Panc1 (cell line): ENCODE data around the gene OR1E1. TPM values are rescaled to one million over a fixed set of nuclear protein-coding genes. Genes with fewer than 3 reads are reported as not detected.

Experiments used
- ATAC-seq: fragments of 200-7000 bp; cut with Tn5 transposase; 2 replicates; pipeline ENCODE4 v1.9.1; 2020; ENCODE audit warnings: mild to moderate bottlenecking, moderate library complexity
- BruUV-seq: library from RNA; stranded (reverse); fragments of 400-500 nt; replicated peaks from 2 replicates; lab custom pipeline; 2021; lab: Mats Ljungman, UMichigan
- CTCF ChIA-PET: fragments of 300-600 bp; sonication (Branson Sonifier 250); formaldehyde crosslinking; loops from one replicate; lab custom pipeline; 2022; ENCODE audit warnings: antibody characterized with exemption; lab: Charles Lee
- POLR2A ChIA-PET: fragments of 300-600 bp; sonication (Branson Sonifier 250); formaldehyde crosslinking; loops from one replicate; lab custom pipeline; 2022; ENCODE audit warnings: antibody characterized with exemption; lab: Charles Lee
- DNase-seq: peaks from one replicate; pipeline ENCODE4 v3.0.0-alpha.2; 2010; ENCODE audit warnings: low read depth, low spot score
- H3K27ac ChIP-seq: 2 replicates; pipeline ENCODE4 v1.5.1; 2011; ENCODE audit warnings: mild to moderate bottlenecking, low read length, inconsistent platforms
- H3K27me3 ChIP-seq: fragments of 200-500 bp; sonication (Bioruptor generic); 2 replicates; pipeline ENCODE4 v1.6.0; 2014; ENCODE audit warnings: low read length, inconsistent platforms; ENCODE audit not compliant: control insufficient read depth, insufficient read depth
- H3K36me3 ChIP-seq: fragments of 200-500 bp; sonication (Bioruptor generic); 2 replicates; pipeline ENCODE4 v1.5.1; 2014; ENCODE audit warnings: inconsistent platforms, mild to moderate bottlenecking, low read length, moderate library complexity; ENCODE audit not compliant: control insufficient read depth, insufficient read depth
- H3K4me1 ChIP-seq: 2 replicates; pipeline ENCODE4 v1.5.1; 2011; ENCODE audit warnings: inconsistent platforms, mild to moderate bottlenecking, low read length, moderate library complexity; ENCODE audit not compliant: control insufficient read depth, insufficient read depth
- H3K4me3 ChIP-seq, 2 experiments: 2 replicates each; pipeline ENCODE4 v1.5.1; 2011 to 2012; ENCODE audit warnings: low read depth in 2 of 2, low read length in 2 of 2, mild to moderate bottlenecking in 2 of 2, inconsistent platforms in 1 of 2, moderate library complexity in 1 of 2
- H3K9me3 ChIP-seq: fragments of 200-500 bp; sonication (Bioruptor generic); 2 replicates; pipeline ENCODE4 v1.5.1; 2014; ENCODE audit warnings: low read depth, mild to moderate bottlenecking, inconsistent platforms, low read length, moderate library complexity; ENCODE audit not compliant: control insufficient read depth, insufficient read depth
- CTCF ChIP-seq: fragments of 450-650 bp; IDR thresholded peaks from 2 replicates; pipeline ENCODE4 v1.5.1; 2017; ENCODE audit warnings: mild to moderate bottlenecking
- POLR2AphosphoS5 ChIP-seq: IDR thresholded peaks from 2 replicates; pipeline ENCODE4 v1.6.1; 2012; ENCODE audit warnings: mild to moderate bottlenecking, low read depth, low read length, moderate library complexity
- SIN3A ChIP-seq: IDR thresholded peaks from 2 replicates; pipeline ENCODE4 v1.6.1; 2012; ENCODE audit warnings: low read depth, mild to moderate bottlenecking, low read length, moderate library complexity, borderline replicate concordance; ENCODE audit not compliant: insufficient read depth
- TCF7L2 ChIP-seq: IDR thresholded peaks from 2 replicates; pipeline ENCODE4 v1.6.1; 2011; ENCODE audit warnings: mild to moderate bottlenecking, low read depth, low read length, inconsistent platforms
- in situ Hi-C: cut with HindIII; loops from 2 replicates; pipeline ENCODE4 v1.10.0; 2016; ENCODE audit warnings: low sequenced_read_pairs, low pct_unique_long_range_greater_than_20kb
- intact Hi-C: fragments of 100-400 bp; cut with micrococcal nuclease; formaldehyde crosslinking; loops from one replicate; pipeline ENCODE4 v1.10.0; 2022; ENCODE audit not compliant: unreplicated experiment
- total RNA-seq: library from RNA; stranded (reverse); gene quantifications from one replicate; pipeline ENCODE4 v1.2.1, GENCODE V29; 2021; ENCODE audit not compliant: unreplicated experiment
- TF ChIP-seq, protein P1 (sequence below), 2 experiments: IDR thresholded peaks; 2 replicates each; pipeline ENCODE4 v1.6.1; 2011 to 2012; ENCODE audit warnings: low read depth in 2 of 2, control low read depth in 1 of 2, low read length in 1 of 2, mild to moderate bottlenecking in 1 of 2, moderate library complexity in 1 of 2; ENCODE audit not compliant: insufficient read depth in 1 of 2

OR1E1 gene
- total RNA-seq, 1 experiment from 2014 or later, result not detected

DNA sequence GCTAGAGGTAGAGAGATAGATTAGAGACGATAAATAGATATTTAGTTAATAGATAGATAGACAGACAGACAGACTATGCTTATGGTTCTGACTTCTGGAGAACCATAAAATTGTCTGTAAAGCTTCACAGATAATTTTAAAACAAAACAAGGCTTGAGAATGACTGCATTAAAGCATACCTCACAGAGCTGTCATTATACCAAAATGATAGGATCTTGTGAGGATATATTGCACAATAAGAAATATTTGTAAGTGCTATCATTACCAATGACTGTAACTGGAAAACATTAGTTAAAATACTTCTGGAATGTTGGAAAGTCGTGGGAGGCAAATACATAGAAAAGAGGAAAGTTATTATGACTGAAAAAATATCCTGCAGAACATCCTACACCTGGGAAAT lies 3.6 kb upstream of the OR1E1 start:
- intact Hi-C loops (no loop called here), in situ Hi-C loops (no loop called here)
- ATAC-seq, result no peak
- ChIA-PET POLR2A (no interaction called here), CTCF (no interaction called here)
- Histone ChIP-seq H3K36me3 (no peaks in the 10 kb centered on the region), H3K9me3 (no peaks in the 10 kb centered on the region), H3K27me3 (no peaks in the 10 kb centered on the region; the same call in 1 of the 2 replicates), H3K4me3 (no peak overlapping the region), H3K27ac (no peak overlapping the region), H3K4me1 (no peaks in the 10 kb centered on the region)
- TF ChIP-seq SIN3A, result no peak
- TF ChIP-seq TCF7L2, result no peak
- TF ChIP-seq POLR2AphosphoS5, result no peak
- no peak for TF ChIP-seq CTCF
- TF ChIP-seq, protein P1, sequence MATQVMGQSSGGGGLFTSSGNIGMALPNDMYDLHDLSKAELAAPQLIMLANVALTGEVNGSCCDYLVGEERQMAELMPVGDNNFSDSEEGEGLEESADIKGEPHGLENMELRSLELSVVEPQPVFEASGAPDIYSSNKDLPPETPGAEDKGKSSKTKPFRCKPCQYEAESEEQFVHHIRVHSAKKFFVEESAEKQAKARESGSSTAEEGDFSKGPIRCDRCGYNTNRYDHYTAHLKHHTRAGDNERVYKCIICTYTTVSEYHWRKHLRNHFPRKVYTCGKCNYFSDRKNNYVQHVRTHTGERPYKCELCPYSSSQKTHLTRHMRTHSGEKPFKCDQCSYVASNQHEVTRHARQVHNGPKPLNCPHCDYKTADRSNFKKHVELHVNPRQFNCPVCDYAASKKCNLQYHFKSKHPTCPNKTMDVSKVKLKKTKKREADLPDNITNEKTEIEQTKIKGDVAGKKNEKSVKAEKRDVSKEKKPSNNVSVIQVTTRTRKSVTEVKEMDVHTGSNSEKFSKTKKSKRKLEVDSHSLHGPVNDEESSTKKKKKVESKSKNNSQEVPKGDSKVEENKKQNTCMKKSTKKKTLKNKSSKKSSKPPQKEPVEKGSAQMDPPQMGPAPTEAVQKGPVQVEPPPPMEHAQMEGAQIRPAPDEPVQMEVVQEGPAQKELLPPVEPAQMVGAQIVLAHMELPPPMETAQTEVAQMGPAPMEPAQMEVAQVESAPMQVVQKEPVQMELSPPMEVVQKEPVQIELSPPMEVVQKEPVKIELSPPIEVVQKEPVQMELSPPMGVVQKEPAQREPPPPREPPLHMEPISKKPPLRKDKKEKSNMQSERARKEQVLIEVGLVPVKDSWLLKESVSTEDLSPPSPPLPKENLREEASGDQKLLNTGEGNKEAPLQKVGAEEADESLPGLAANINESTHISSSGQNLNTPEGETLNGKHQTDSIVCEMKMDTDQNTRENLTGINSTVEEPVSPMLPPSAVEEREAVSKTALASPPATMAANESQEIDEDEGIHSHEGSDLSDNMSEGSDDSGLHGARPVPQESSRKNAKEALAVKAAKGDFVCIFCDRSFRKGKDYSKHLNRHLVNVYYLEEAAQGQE (IDR thresholded peaks at IDR 0.05; ENCODE audit: insufficient read depth in 1 of 2, low read depth in 2 of 2, low read length in 1 of 2), result no peak
- no TSS peak for BruUV-seq
- DNase-seq, result no peak

DNA sequence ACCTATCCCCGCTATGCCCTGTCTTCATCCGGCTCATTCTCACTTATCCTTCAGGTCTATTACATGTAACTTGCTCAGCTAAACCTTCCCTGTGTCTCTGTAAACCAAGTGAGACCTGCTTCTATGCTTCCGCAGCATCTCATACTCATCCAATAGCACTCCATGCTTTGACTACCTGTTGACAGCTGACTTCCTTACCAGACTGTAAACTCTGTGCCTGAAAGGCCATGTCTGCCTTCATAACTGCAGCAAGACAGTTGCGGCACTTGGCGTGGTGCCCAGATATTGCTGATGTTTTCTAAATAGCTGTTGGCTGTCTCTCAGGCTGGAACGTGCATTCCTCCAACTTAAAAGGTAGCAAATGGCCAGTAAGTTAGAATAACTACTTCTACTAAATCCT lies 1.8 kb upstream of the OR1E1 start:
- Histone ChIP-seq H3K27me3 (no peaks in the 10 kb centered on the region; the same call in 1 of the 2 replicates), H3K27ac (no peak overlapping the region), H3K4me3 (no peak overlapping the region), H3K36me3 (no peaks in the 10 kb centered on the region), H3K9me3 (no peaks in the 10 kb centered on the region), H3K4me1 (no peaks in the 10 kb centered on the region)
- no peak for DNase-seq
- in situ Hi-C loops (no loop called here), intact Hi-C loops (no loop called here)
- TF ChIP-seq POLR2AphosphoS5 (no peak), CTCF (no peak)
- ChIA-PET CTCF (no interaction called here), POLR2A (no interaction called here)
- no TSS peak for BruUV-seq
- ATAC-seq, result no peak
